Kidney glomerular epithelial cell (primary cell): ENCODE results near the gene GPR179.
"Not testable (repeated sequence)": the region's sequence is repeated elsewhere in the genome, so short reads cannot be mapped to it uniquely, and the experiment has no call there.

Experiments used
- DNase-seq: peaks from one replicate; lab custom pipeline; 2025; lab: John Stamatoyannopoulos, UW

Gene GPR179

GRCh38 chr17:38322156-38322779, 21.5 kb downstream of the GPR179 start:
- DNase-seq: peak; percentile 20

- no peak for DNase-seq
Measured at GRCh38 chr17:38320482-38320881, 23.3 kb downstream of the GPR179 start.

GRCh38 chr17:38317081-38317480, 26.7 kb downstream of the GPR179 start:
- DNase-seq: no peak

GRCh38 chr17:38315497-38315896, 28.3 kb downstream of the GPR179 start:
- DNase-seq: no peak

- peak; percentile 84 for DNase-seq
Measured at GRCh38 chr17:38296834-38297517, 46.8 kb downstream of the GPR179 start, which contains the start of gene MRPL45. TSS of gene MRPL45 (plus strand) at chr17:38297168. CDS start at chr17:38297184, 16 bp downstream.

GRCh38 chr17:38295602-38296365, 48.0 kb downstream of the GPR179 start:
- DNase-seq: not testable (repeated sequence)

GRCh38 chr17:38289760-38290159, 54.0 kb downstream of the GPR179 start:
- DNase-seq: not testable (repeated sequence)

GRCh38 chr17:38288217-38288827, 55.4 kb downstream of the GPR179 start:
- DNase-seq: not testable (repeated sequence)

GRCh38 chr17:38286501-38287091, 57.2 kb downstream of the GPR179 start:
- peak; percentile 56 for DNase-seq

GRCh38 chr17:38285994-38286393, 57.8 kb downstream of the GPR179 start:
- DNase-seq: not testable (repeated sequence)
